Heart right ventricle (tissue), 16 donors: ENCODE measurements around the gene CCDC69. TPM values are rescaled to one million over a fixed set of nuclear protein-coding genes. Genes with fewer than 3 reads are reported as not detected.

Experiments used
- ATAC-seq, 8 donors: fragments of 200-7000 bp; cut with Tn5 transposase; one replicate each; pipeline ENCODE4 v1.9.1; 2020; ENCODE audit warnings: mild to moderate bottlenecking in 8 of 8, moderate library complexity in 8 of 8, moderate number of reproducible peaks in 1 of 8
- DNase-seq, 2 donors: peaks; one replicate each; pipeline ENCODE4 v3.0.0-alpha.2; 2020
- H3K27ac ChIP-seq, 10 donors: fragments of 200-600 bp; sonication (generic) in 2 of 10; one replicate each; pipeline versions ENCODE4 v1.5.0 to v1.8.0; 2020 to 2022; ENCODE audit warnings: mild to moderate bottlenecking in 3 of 10
- H3K27me3 ChIP-seq, 7 donors: fragments of 200-600 bp; one replicate each; pipeline ENCODE4 v1.8.0; 2021 to 2022; ENCODE audit warnings: mild to moderate bottlenecking in 2 of 7
- H3K36me3 ChIP-seq, 9 donors: fragments of 200-600 bp; sonication (generic) in 1 of 9; one replicate each; pipeline versions ENCODE4 v1.5.0 to v1.8.0; 2020 to 2022; ENCODE audit warnings: mild to moderate bottlenecking in 2 of 9
- H3K4me1 ChIP-seq, 9 donors: fragments of 200-600 bp; sonication (generic) in 1 of 9; one replicate each; pipeline versions ENCODE4 v1.5.0 to v1.8.0; 2020 to 2022; ENCODE audit warnings: mild to moderate bottlenecking in 4 of 9
- H3K4me3 ChIP-seq, 10 donors: fragments of 200-600 bp; sonication (generic) in 2 of 10; one replicate each; pipeline versions ENCODE4 v1.5.0 to v1.8.0; 2020 to 2022; ENCODE audit warnings: mild to moderate bottlenecking in 7 of 10, moderate library complexity in 2 of 10
- H3K9me3 ChIP-seq, 11 donors: fragments of 200-600 bp in 10 of 11; sonication (generic) in 2 of 11; one replicate each; pipeline versions ENCODE4 v1.5.0 to v1.8.0; 2013 to 2022; ENCODE audit warnings: mild to moderate bottlenecking in 2 of 11, control low read depth in 1 of 11, moderate library complexity in 1 of 11
- WGBS, 2 donors: extraction: QIAGEN DNeasy Blood & Tissue Kit; methylation state at CpG; one replicate each; pipeline ENCODE4 v1.1.7; 2013; ENCODE audit warnings: inconsistent platforms in 1 of 2; 5-methylcytosine and 5-hydroxymethylcytosine counted together
- intact Hi-C, 10 donors: fragments of 100-400 bp; cut with DNase I; formaldehyde crosslinking; loops; one replicate each; pipeline versions ENCODE4 v1.11.1 to v1.14.2; 2022
- long read RNA-seq, 3 donors: library from polyadenylated mRNA; unstranded; transcript quantifications; one replicate each; pipeline ENCODE4 v2.0.0, GENCODE V29; 2020 to 2021
- polyA plus RNA-seq, 2 donors: library from polyadenylated mRNA; stranded (reverse); fragments of 200-250 nt; gene quantifications; one replicate each; pipeline ENCODE4 v1.2.3, GENCODE V29; 2013
- total RNA-seq, 10 donors: library from RNA; stranded (reverse); fragmentation: NEBNext Ultra II Directional in 3 of 10; extraction: Animal tissue kit (Norgen Biotek cat#: 25700) in 3 of 10; gene quantifications; one replicate each; pipeline versions ENCODE4 v1.2.1 to v1.2.4, GENCODE V29; 2021 to 2023
- TF ChIP-seq, protein P1 (sequence below), 9 donors: fragments of 200-600 bp; sonication (generic) in 2 of 9; IDR thresholded peaks; one replicate each; pipeline versions ENCODE4 v1.5.0 to v1.8.0; 2021 to 2022; ENCODE audit warnings: antibody characterized with exemption in 9 of 9, mild to moderate bottlenecking in 5 of 9, moderate library complexity in 1 of 9
- donor health status: Arrhythmogenic right ventricular cardiomyopathy.
- donor health status: ischemic (EF 13 %, LVEDD 7.1; RV severe dilation, severe dysfunction).
- donor health status: healthy with polysubstance abuse.
- donor health status: DM: no; HTN: yes; CAD: no.
- donor health status: DM: no; HTN: no; CAD: no.
- donor health status: ischemic (EF 25% LVEDD 6.9; RV normal size, moderate dysfunction).
- donor health status: ischemic (EF 25% LVEDD 5.7; RV mildly dilated, moderate dysfunction).
- donor health status: healthy.
- donor health status: DM: yes; HTN: yes; CAD: no.
- donor health status: Ischemic cardiomyopathy.
- donor health status: ischemic (EF 35%, LVEDD 5.7; RV mildly dilated, moderate dysfunction).
- donor health status: nonischemic (EF 11% LVEDD 7.7; RV severe dilation, severe dysfunction).
- donor health status: DM: yes; HTN: yes; CAD: no.
- donor health status: PGD.
- donor health status: ischemic (EF 29% LVEDD 5.4; RV normal size, mild dysfunction).
- donor health status: nonischemic (EF 23%, LVEDD 6.1; RV moderate dilation, normal function).

CCDC69 gene, protein sequence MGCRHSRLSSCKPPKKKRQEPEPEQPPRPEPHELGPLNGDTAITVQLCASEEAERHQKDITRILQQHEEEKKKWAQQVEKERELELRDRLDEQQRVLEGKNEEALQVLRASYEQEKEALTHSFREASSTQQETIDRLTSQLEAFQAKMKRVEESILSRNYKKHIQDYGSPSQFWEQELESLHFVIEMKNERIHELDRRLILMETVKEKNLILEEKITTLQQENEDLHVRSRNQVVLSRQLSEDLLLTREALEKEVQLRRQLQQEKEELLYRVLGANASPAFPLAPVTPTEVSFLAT
- total RNA-seq (100 to 1,000 TPM in 7 of 10 donors, 10 to 100 TPM in 3; 74.9 to 172 (median 104) TPM), polyA plus RNA-seq (100 to 1,000 TPM in 1 of 2 donors, 10 to 100 TPM in 1; 50.8 to 191 TPM)
- long read RNA-seq, donor 1, transcript CCDC69-201 (9 exons, 3,451 nt): major isoform, 178 of 246 reads
- long read RNA-seq, donor 1, partial matches to known transcripts: 10 of 246 reads
- long read RNA-seq, donor 1, other reads (novel, unspliced or antisense): 57 of 246 reads
- long read RNA-seq, donor 2, transcript CCDC69-201 (9 exons, 3,451 nt): major isoform, 172 of 262 reads
- long read RNA-seq, donor 2, partial matches to known transcripts: 13 of 262 reads
- long read RNA-seq, donor 2, other reads (novel, unspliced or antisense): 72 of 262 reads
- long read RNA-seq, donor 3, transcript CCDC69-203 (2 exons, 3,252 nt): minor isoform, 7 of 247 reads
- long read RNA-seq, donor 3, transcript CCDC69-201 (9 exons, 3,451 nt): major isoform, 139 of 247 reads
- long read RNA-seq, donor 3, partial matches to known transcripts: 88 of 247 reads
- long read RNA-seq, donor 3, other reads (novel, unspliced or antisense): 13 of 247 reads

DNA sequence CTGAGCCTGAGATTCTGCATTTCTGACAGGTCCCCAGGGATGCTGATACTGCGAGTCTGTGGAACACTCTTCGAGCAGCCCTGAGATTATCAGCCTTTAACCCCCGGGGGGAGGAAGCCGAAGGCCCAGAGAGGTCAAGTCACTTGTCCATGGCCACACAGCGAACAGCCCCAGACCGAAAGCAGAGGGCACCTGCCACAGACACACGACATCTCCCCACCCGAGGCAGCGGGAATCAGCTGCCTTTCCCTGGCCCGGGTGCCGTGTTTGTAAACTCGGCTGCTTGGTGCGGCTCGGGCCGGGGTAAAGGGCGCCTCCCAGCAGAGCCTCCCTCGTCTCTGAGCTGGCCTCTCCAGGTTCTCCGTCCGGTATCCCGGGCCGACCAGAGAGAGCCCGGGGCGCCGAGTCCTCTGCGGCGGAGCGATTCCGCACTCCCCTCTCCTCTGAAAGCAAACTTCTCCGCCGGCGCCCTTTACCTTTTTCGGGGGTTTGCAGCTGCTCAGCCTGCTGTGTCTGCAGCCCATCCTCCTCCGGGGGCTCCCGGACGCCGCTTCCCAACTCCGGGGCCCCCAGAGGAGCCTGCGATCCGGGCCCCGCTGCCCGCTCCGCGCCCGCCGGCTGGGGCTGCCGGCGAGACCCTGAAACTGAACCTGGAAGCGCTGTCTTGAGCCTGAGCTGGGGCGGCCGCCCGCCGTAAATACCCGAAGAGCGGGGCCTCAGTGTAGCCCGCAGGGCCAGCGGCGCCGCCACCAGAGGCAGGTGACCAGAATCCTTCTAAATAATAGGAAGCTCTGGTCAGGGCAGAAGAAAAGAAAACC lies at the start of gene CCDC69:
TSS of gene CCDC69 (minus strand) at position 646 of the 818 bp plus-strand sequence. CDS start at position 524, 122 bp downstream.
- peak; percentile 89 to 93 (median 92) for ATAC-seq
- peak; percentile 80 to 81 for DNase-seq
- TF ChIP-seq, protein P1, sequence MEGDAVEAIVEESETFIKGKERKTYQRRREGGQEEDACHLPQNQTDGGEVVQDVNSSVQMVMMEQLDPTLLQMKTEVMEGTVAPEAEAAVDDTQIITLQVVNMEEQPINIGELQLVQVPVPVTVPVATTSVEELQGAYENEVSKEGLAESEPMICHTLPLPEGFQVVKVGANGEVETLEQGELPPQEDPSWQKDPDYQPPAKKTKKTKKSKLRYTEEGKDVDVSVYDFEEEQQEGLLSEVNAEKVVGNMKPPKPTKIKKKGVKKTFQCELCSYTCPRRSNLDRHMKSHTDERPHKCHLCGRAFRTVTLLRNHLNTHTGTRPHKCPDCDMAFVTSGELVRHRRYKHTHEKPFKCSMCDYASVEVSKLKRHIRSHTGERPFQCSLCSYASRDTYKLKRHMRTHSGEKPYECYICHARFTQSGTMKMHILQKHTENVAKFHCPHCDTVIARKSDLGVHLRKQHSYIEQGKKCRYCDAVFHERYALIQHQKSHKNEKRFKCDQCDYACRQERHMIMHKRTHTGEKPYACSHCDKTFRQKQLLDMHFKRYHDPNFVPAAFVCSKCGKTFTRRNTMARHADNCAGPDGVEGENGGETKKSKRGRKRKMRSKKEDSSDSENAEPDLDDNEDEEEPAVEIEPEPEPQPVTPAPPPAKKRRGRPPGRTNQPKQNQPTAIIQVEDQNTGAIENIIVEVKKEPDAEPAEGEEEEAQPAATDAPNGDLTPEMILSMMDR (IDR thresholded peaks at IDR 0.05): peak in 7 of 9 donors; percentile 9 to 52 (median 41)
- no peaks in the 10 kb centered on the region for H3K27me3 ChIP-seq
- WGBS, 2 donors: 1% methylated on average over 57 to 58 of the region's 58 CpGs
- intact Hi-C loops: loop anchor here in 1 of 10 donors (2.0 kb wide), 1 partner anchor 15 kb away; no protein-coding TSS in a partner anchor
- H3K4me3 ChIP-seq: peak within 1 kb of the TSS; percentile 69 to 98 (median 90)
- H3K27ac ChIP-seq: peak within 1 kb of the TSS; percentile 79 to 97 (median 94)
- H3K4me1 ChIP-seq: peaks cover 13 to 60% (median 48%) of the 10 kb centered on the region in 9 donors
- H3K9me3 ChIP-seq: no peaks in the 10 kb centered on the region
- no peaks in the 10 kb centered on the region for H3K36me3 ChIP-seq

DNA sequence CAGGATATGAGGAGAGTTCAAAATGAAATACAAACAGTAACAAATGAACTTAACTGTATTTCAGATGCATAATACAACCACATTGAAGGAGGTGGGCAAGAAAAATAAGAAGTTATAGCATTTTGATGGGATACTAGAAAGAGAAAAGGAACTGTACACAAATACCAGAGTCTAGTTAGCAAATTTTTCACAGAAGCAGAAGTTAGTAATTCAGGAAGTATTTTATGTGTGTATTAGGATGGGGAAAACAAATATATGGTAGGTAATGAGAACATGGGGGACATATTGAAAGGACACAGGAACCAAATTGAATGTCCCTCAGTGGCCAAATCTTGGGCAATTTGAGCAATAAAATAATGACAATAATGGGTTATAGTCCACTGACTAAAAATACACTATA lies 47.4 kb upstream of the CCDC69 start:
- TF ChIP-seq, protein P1 (IDR thresholded peaks at IDR 0.05): no peak
- Histone ChIP-seq H3K9me3 (no peaks in the 10 kb centered on the region), H3K27ac (no peak overlapping the region), H3K36me3 (peaks cover 0 to 45% (median 23%) of the 10 kb centered on the region in 9 donors), H3K4me3 (no peak overlapping the region), H3K4me1 (no peaks in the 10 kb centered on the region), H3K27me3 (peaks cover 0 to 5% (median 0%) of the 10 kb centered on the region in 7 donors)
- ATAC-seq (no peak), DNase-seq (no peak)
- intact Hi-C loops: no loop called here

DNA sequence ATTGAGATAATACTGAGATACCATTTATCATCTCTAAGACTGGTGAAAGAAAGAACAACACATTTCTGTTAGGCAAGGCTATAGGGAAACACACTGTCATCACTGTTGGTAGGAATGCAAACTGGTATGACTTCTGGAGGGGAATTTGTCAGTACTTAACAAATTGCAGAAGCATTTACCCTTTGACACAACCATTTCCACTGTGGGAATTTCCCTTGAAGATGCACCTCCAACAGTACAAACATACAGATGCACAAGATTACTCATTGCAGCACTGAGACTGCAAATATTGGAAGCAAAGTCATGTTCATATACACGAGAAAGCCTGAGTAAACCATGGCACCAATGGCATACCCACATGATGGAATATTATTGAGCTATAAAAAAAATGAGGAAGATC lies 46.7 kb upstream of the CCDC69 start:
- H3K4me1 ChIP-seq: no peaks in the 10 kb centered on the region

More for the DNA sequence above, 46.7 kb upstream of the CCDC69 start:
- DNase-seq (no peak), ATAC-seq (no peak)
- intact Hi-C loops: no loop called here
- Histone ChIP-seq H3K4me3 (no peak overlapping the region), H3K27me3 (peaks cover 0 to 5% (median 0%) of the 10 kb centered on the region in 7 donors), H3K36me3 (peaks cover 0 to 52% (median 23%) of the 10 kb centered on the region in 9 donors), H3K9me3 (no peaks in the 10 kb centered on the region), H3K27ac (no peak overlapping the region)
- TF ChIP-seq, protein P1 (IDR thresholded peaks at IDR 0.05): no peak
- WGBS, 2 donors: 87 to 92% methylated on average over 1 of the region's 1 CpG
